Medulla oblongata (tissue), 1 donor: ENCODE results near the gene BHLHE41.

ENCODE experiments used
- DNase-seq: peaks from one replicate; pipeline ENCODE4 v3.0.0-alpha.2; 2015; ENCODE audit errors: extremely low spot score

The BHLHE41 gene

GRCh38 chr12:26124446-26125399 lies at the start of gene BHLHE41:
TSS of gene BHLHE41 (minus strand) at chr12:26125037. CDS start at chr12:26124779, 258 bp downstream.
- peak; percentile 93 for DNase-seq

- peak; percentile 23 for DNase-seq
Observed at GRCh38 chr12:26172946-26173552, 48.2 kb upstream of the BHLHE41 start.

- peak; percentile 45 for DNase-seq
Observed at GRCh38 chr12:26172539-26172938, 47.7 kb upstream of the BHLHE41 start.

- no peak for DNase-seq
Observed at GRCh38 chr12:26172013-26172412, 47.2 kb upstream of the BHLHE41 start.

- DNase-seq = no peak
Observed at GRCh38 chr12:26164118-26164517, 39.3 kb upstream of the BHLHE41 start.

- DNase-seq = no peak
Observed at GRCh38 chr12:26162905-26163304, 38.1 kb upstream of the BHLHE41 start.

GRCh38 chr12:26162174-26162573 lies 37.3 kb upstream of the BHLHE41 start:
- DNase-seq = no peak

- no peak for DNase-seq
Observed at GRCh38 chr12:26158078-26158764, 33.4 kb upstream of the BHLHE41 start.

GRCh38 chr12:26157001-26157400 lies 32.2 kb upstream of the BHLHE41 start:
- no peak for DNase-seq

- no peak for DNase-seq
Observed at GRCh38 chr12:26156201-26156871, 31.5 kb upstream of the BHLHE41 start.

- DNase-seq = peak; percentile 22
Observed at GRCh38 chr12:26153421-26154154, 28.8 kb upstream of the BHLHE41 start.

GRCh38 chr12:26152507-26153102 lies 27.8 kb upstream of the BHLHE41 start:
- no peak for DNase-seq

GRCh38 chr12:26150736-26151450 lies 26.1 kb upstream of the BHLHE41 start:
- peak; percentile 67 for DNase-seq

- peak; percentile 43 for DNase-seq
Observed at GRCh38 chr12:26149968-26150500, 25.2 kb upstream of the BHLHE41 start.

- DNase-seq = no peak
Observed at GRCh38 chr12:26148291-26148690, 23.5 kb upstream of the BHLHE41 start.

- no peak for DNase-seq
Observed at GRCh38 chr12:26143291-26143690, 18.5 kb upstream of the BHLHE41 start.

GRCh38 chr12:26138860-26139259 lies 14.0 kb upstream of the BHLHE41 start:
- no peak for DNase-seq

GRCh38 chr12:26136688-26137087 lies 11.9 kb upstream of the BHLHE41 start:
- no peak for DNase-seq

- no peak for DNase-seq
Observed at GRCh38 chr12:26135571-26135970, 10.7 kb upstream of the BHLHE41 start.

GRCh38 chr12:26135010-26135420 lies 10.2 kb upstream of the BHLHE41 start:
- peak; percentile 76 for DNase-seq
